Dedifferentiated amniotic fluid mesenchymal stem cell (primary cell): Measurements from ENCODE around the gene LOXL3.
"Not testable (repeated sequence)": the region's sequence is repeated elsewhere in the genome, so short reads cannot be mapped to it uniquely, and the experiment has no call there.

Experiments
- DNase-seq: peaks from one replicate; pipeline ENCODE4 v3.0.0-alpha.2; 2016; ENCODE audit errors: extremely low spot score

LOXL3 gene

GRCh38 chr2:74488643-74489481 lies 64.9 kb downstream of the LOXL3 start:
- no peak for DNase-seq

- no peak for DNase-seq
Measured at GRCh38 chr2:74486141-74486540, 67.6 kb downstream of the LOXL3 start.

GRCh38 chr2:74483675-74484164 lies 70.0 kb downstream of the LOXL3 start:
- DNase-seq, result not testable (repeated sequence)

DNA sequence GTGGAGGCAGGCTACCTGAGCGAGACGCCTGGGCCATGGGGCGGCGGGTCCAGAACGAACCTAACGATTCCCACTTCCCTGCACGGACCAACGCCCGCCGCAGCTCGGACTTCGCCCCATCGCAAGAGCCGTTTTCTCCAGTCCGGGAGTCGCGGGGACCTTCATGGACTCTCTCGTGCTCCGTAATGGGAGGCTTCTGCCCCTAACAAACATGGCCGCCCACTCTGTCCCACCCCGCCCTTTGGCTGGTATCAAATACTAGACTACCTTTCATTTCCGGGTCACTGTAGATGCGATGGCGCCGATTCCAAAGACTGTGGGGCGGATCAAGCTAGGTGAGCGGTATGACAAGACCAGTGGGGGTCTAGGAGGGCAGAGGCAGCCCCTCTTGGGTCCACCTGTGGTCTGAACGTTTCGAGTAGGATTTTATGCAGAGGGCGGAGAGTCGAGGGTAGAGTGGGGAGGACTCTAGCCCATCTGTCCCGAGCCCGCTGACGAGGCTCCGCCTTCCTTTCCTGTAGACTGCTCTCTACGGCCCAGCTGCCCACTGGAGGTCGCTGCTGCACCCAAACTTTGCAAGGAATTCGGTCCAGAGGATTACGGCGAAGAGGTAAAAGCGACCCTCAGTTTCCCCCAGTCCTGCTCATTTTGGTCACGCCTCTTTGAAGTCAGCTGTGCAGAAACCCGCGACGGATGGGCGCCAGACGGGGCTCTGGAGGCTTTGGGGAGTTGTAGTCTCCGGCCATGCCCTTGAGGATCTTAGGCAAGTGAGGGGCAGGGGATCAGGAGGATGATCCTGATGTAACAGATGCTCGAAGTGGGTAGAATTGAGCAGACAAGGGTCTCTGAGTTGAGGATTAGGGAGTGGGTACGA lies 70.7 kb downstream of the LOXL3 start, which contains the start of the genes CCDC142 and TTC31:
Gene CCDC142, minus strand, starts transcription at position 198 of the 874 bp plus-strand sequence. Its CDS starts 161 bp downstream, at position 37.
Gene TTC31, plus strand, starts transcription at position 281 of the 874 bp plus-strand sequence. Its CDS starts 15 bp downstream, at position 296.
- DNase-seq, result peak; percentile 91
